GM12891 (cell line): Measurements from ENCODE around the gene SEZ6L2.

Experiments used
- POLR2A ChIP-seq: IDR thresholded peaks from 2 replicates; pipeline ENCODE4 v1.6.1; 2011; ENCODE audit warnings: low read depth, low read length, control low read depth
- POU2F2 ChIP-seq: IDR thresholded peaks from 2 replicates; pipeline ENCODE4 v1.6.1; 2011; ENCODE audit warnings: low read depth, mild to moderate bottlenecking, control low read depth, low read length, moderate library complexity

GRCh38 chr16:29894352-29894751 lies 5.0 kb downstream of the SEZ6L2 start:
- TF ChIP-seq POLR2A: no peak
- no peak for TF ChIP-seq POU2F2
